Right atrium auricular region (tissue), 2 donors: ENCODE data around the gene DROSHA. TPM values are rescaled to one million over a fixed set of nuclear protein-coding genes. Genes with fewer than 3 reads are reported as not detected.

Experiments
- DNase-seq: peaks from one replicate; pipeline ENCODE4 v3.0.0-alpha.2; 2019; ENCODE audit warnings: low spot score
- H3K27ac ChIP-seq, 2 donors: fragments of 200-600 bp; sonication (generic); 1 replicate in 1 of 2; 2 replicates in 1 of 2; pipeline ENCODE4 v1.5.1; 2016 to 2019
- H3K27me3 ChIP-seq, 2 donors: fragments of 200-600 bp; sonication (generic); one replicate each; pipeline versions ENCODE4 v1.5.1 to v1.6.0; 2017 to 2019
- H3K36me3 ChIP-seq: fragments of 200-600 bp; sonication (generic); one replicate; pipeline ENCODE4 v1.5.1; 2016
- H3K4me1 ChIP-seq, 2 donors: fragments of 200-600 bp; sonication (generic); one replicate each; pipeline versions ENCODE4 v1.5.1 to v1.6.0; 2017 to 2019
- H3K4me3 ChIP-seq, 2 donors: fragments of 200-600 bp; sonication (generic); 1 replicate in 1 of 2; 2 replicates in 1 of 2; pipeline ENCODE4 v1.5.1; 2017 to 2019; ENCODE audit warnings: mild to moderate bottlenecking in 1 of 2, moderate library complexity in 1 of 2
- H3K9me3 ChIP-seq, 2 donors: fragments of 200-600 bp; sonication (generic); one replicate each; pipeline ENCODE4 v1.5.1; 2019
- CTCF ChIP-seq, 2 donors: fragments of 200-600 bp; sonication (generic); IDR thresholded peaks; one replicate each; pipeline ENCODE4 v1.5.1; 2019; ENCODE audit warnings: antibody characterized with exemption in 2 of 2
- total RNA-seq, 2 donors: library from RNA; depleted of rRNA; stranded (reverse); fragments of >200 nt; gene quantifications; one replicate each; pipeline ENCODE4 v1.1.0, GENCODE V29; 2016

Gene DROSHA
- total RNA-seq, 2 donors from 2014 or later, result 27.3 to 28.5 TPM

GRCh38 chr5:31377274-31377946, 154.5 kb downstream of the DROSHA start:
- H3K9me3 ChIP-seq, result no peaks in the 10 kb centered on the region
- no peak for DNase-seq
- TF ChIP-seq CTCF (IDR thresholded peaks at IDR 0.05), result no peak
- no peaks in the 10 kb centered on the region for H3K27me3 ChIP-seq
- no peaks in the 10 kb centered on the region for H3K36me3 ChIP-seq
- H3K4me3 ChIP-seq, result no peak overlapping the region
- no peak overlapping the region for H3K27ac ChIP-seq
- H3K4me1 ChIP-seq, result no peaks in the 10 kb centered on the region

GRCh38 chr5:31375999-31376720, 155.7 kb downstream of the DROSHA start:
- H3K4me1 ChIP-seq, result no peaks in the 10 kb centered on the region
- no peak overlapping the region for H3K4me3 ChIP-seq
- H3K9me3 ChIP-seq, result no peaks in the 10 kb centered on the region
- TF ChIP-seq CTCF (IDR thresholded peaks at IDR 0.05), result no peak
- H3K27ac ChIP-seq, result no peak overlapping the region
- no peaks in the 10 kb centered on the region for H3K27me3 ChIP-seq
- DNase-seq, result no peak
- no peaks in the 10 kb centered on the region for H3K36me3 ChIP-seq

GRCh38 chr5:31372124-31372523, 159.8 kb downstream of the DROSHA start:
- H3K4me3 ChIP-seq, result no peak overlapping the region
- no peaks in the 10 kb centered on the region for H3K9me3 ChIP-seq
- no peaks in the 10 kb centered on the region for H3K36me3 ChIP-seq
- H3K4me1 ChIP-seq, result no peaks in the 10 kb centered on the region
- DNase-seq, result no peak
- no peaks in the 10 kb centered on the region for H3K27me3 ChIP-seq
- no peak for TF ChIP-seq CTCF (IDR thresholded peaks at IDR 0.05)
- no peak overlapping the region for H3K27ac ChIP-seq

- TF ChIP-seq CTCF (IDR thresholded peaks at IDR 0.05), result no peak
- Histone ChIP-seq H3K4me1 (no peaks in the 10 kb centered on the region), H3K27ac (no peak overlapping the region), H3K4me3 (no peak overlapping the region), H3K9me3 (no peaks in the 10 kb centered on the region), H3K36me3 (no peaks in the 10 kb centered on the region), H3K27me3 (no peaks in the 10 kb centered on the region)
- DNase-seq, result no peak
Measured at GRCh38 chr5:31366941-31367340, 165.0 kb downstream of the DROSHA start.

GRCh38 chr5:31365776-31366175, 166.1 kb downstream of the DROSHA start:
- Histone ChIP-seq H3K27ac (no peak overlapping the region), H3K36me3 (no peaks in the 10 kb centered on the region), H3K4me3 (no peak overlapping the region), H3K4me1 (no peaks in the 10 kb centered on the region), H3K27me3 (no peaks in the 10 kb centered on the region), H3K9me3 (no peaks in the 10 kb centered on the region)
- TF ChIP-seq CTCF (IDR thresholded peaks at IDR 0.05), result no peak
- DNase-seq, result no peak
